MCF 10A (cell line): Measurements from ENCODE around the gene POLR2E. TPM values are rescaled to one million over a fixed set of nuclear protein-coding genes. Genes with fewer than 3 reads are reported as not detected.

ENCODE experiments used
- BruUV-seq: library from RNA; stranded (reverse); fragments of 400-500 nt; replicated peaks from 2 replicates; lab custom pipeline; 2021; lab: Mats Ljungman, UMichigan
- CTCF ChIA-PET: fragments of 300-600 bp; sonication (Branson Sonifier 250); formaldehyde crosslinking; extraction: SDS; loops from one replicate; lab custom pipeline; 2021; ENCODE audit warnings: antibody characterized with exemption, inconsistent platforms; lab: Yijun Ruan, JAX
- POLR2A ChIA-PET: fragments of 300-600, 350-650 bp; sonication (Branson Sonifier 250); formaldehyde crosslinking; extraction: SDS; loops from one replicate; lab custom pipeline; 2020; ENCODE audit warnings: antibody characterized with exemption, inconsistent platforms; lab: Yijun Ruan, JAX
- DNase-seq: peaks from one replicate; pipeline ENCODE4 v3.0.0-alpha.2; 2018; ENCODE audit not compliant: unreplicated experiment
- H3K27ac Mint-ChIP-seq: one replicate; pipeline ENCODE4 v1.8.0; 2022; ENCODE audit warnings: mild to moderate bottlenecking, low read depth, mixed read lengths; ENCODE audit not compliant: unreplicated experiment
- H3K27me3 Mint-ChIP-seq: one replicate; pipeline ENCODE4 v1.8.0; 2022; ENCODE audit warnings: mixed read lengths; ENCODE audit not compliant: insufficient read depth, unreplicated experiment
- H3K36me3 Mint-ChIP-seq: one replicate; pipeline ENCODE4 v1.8.0; 2022; ENCODE audit warnings: mild to moderate bottlenecking, moderate library complexity, mixed read lengths; ENCODE audit not compliant: insufficient read depth, unreplicated experiment
- H3K4me1 Mint-ChIP-seq: one replicate; pipeline ENCODE4 v1.8.0; 2022; ENCODE audit warnings: mixed read lengths; ENCODE audit not compliant: insufficient read depth, unreplicated experiment
- H3K4me3 Mint-ChIP-seq: one replicate; pipeline ENCODE4 v1.8.0; 2022; ENCODE audit warnings: mild to moderate bottlenecking, moderate library complexity, mixed read lengths; ENCODE audit not compliant: unreplicated experiment
- H3K9me3 Mint-ChIP-seq: one replicate; pipeline ENCODE4 v1.8.0; 2022; ENCODE audit warnings: mixed read lengths; ENCODE audit not compliant: unreplicated experiment
- CTCF ChIP-seq: fragments of 200-600 bp; IDR thresholded peaks from one replicate; pipeline ENCODE4 v1.8.0; 2022; ENCODE audit warnings: antibody characterized with exemption, mild to moderate bottlenecking; ENCODE audit not compliant: unreplicated experiment
- intact Hi-C: fragments of 100-400 bp; cut with micrococcal nuclease; formaldehyde crosslinking; loops from 2 replicates; pipeline ENCODE4 v1.14.1; 2022
- total RNA-seq: library from RNA; stranded (reverse); gene quantifications from 2 replicates; pipeline ENCODE4 v1.2.3, GENCODE V29; 2022

POLR2E gene
- total RNA-seq, 1 experiment from 2014 or later: 184 TPM

GRCh38 chr19:1050989-1051788 lies 44.0 kb downstream of the POLR2E start:
- no TSS peak for BruUV-seq
- ChIA-PET POLR2A (no interaction called here), CTCF (no interaction called here)
- no peaks in the 10 kb centered on the region for H3K36me3 Mint-ChIP-seq
- no peak overlapping the region for H3K4me3 Mint-ChIP-seq
- intact Hi-C loops: no loop called here
- H3K27me3 Mint-ChIP-seq: no peaks in the 10 kb centered on the region
- no peak for DNase-seq
- no peak for TF ChIP-seq CTCF
- no peaks in the 10 kb centered on the region for H3K4me1 Mint-ChIP-seq
- no peaks in the 10 kb centered on the region for H3K9me3 Mint-ChIP-seq
- H3K27ac Mint-ChIP-seq: no peak overlapping the region

- Mint-ChIP-seq H3K4me1 (no peaks in the 10 kb centered on the region), H3K36me3 (no peaks in the 10 kb centered on the region), H3K9me3 (no peaks in the 10 kb centered on the region), H3K27me3 (no peaks in the 10 kb centered on the region), H3K27ac (no peak overlapping the region), H3K4me3 (no peak overlapping the region)
- TF ChIP-seq CTCF: no peak
- no peak for DNase-seq
- intact Hi-C loops: no loop called here
- POLR2A ChIA-PET: interaction anchor here (1.0 to 1.8 kb wide), 2 partner anchors 18 to 21 kb away, joined by 3 to 6 read pairs; no protein-coding TSS in a partner anchor
- BruUV-seq: no TSS peak
- CTCF ChIA-PET: interaction anchor here (0.7 kb wide), 1 partner anchor 10 kb away, joined by 3 read pairs; the partner anchor contains the start of gene ABCA7
These were observed 45.4 kb downstream of the POLR2E start for GRCh38 chr19:1049800-1050199.

- POLR2A ChIA-PET: interaction anchor here (1.8 kb wide), 1 partner anchor 20 kb away, joined by 6 read pairs; no protein-coding TSS in a partner anchor
These were observed 46.1 kb downstream of the POLR2E start for GRCh38 chr19:1049106-1049505.

More at GRCh38 chr19:1049106-1049505, 46.1 kb downstream of the POLR2E start:
- intact Hi-C loops: no loop called here
- no peak for DNase-seq
- Mint-ChIP-seq H3K27ac (no peak overlapping the region), H3K4me1 (no peaks in the 10 kb centered on the region), H3K27me3 (no peaks in the 10 kb centered on the region), H3K9me3 (no peaks in the 10 kb centered on the region), H3K36me3 (no peaks in the 10 kb centered on the region), H3K4me3 (no peak overlapping the region)
- no TSS peak for BruUV-seq
- no peak for TF ChIP-seq CTCF
- CTCF ChIA-PET: interaction anchor here (0.6 kb wide), 1 partner anchor 15 kb away, joined by 4 read pairs; no protein-coding TSS in a partner anchor
